Loucy (cell line): ENCODE results near the gene PFN3.

ENCODE experiments used
- H2AFZ ChIP-seq: fragments of 200-600 bp; sonication (generic); 2 replicates; pipeline ENCODE4 v1.6.0; 2016; ENCODE audit warnings: antibody characterized with exemption, mild to moderate bottlenecking, low read length, moderate library complexity
- H3F3A ChIP-seq: fragments of 200-600 bp; 2 replicates; pipeline ENCODE4 v1.6.0; 2016; ENCODE audit warnings: antibody characterized with exemption, low read depth, mild to moderate bottlenecking
- H3K27me3 ChIP-seq: fragments of 200-600 bp; sonication (generic); 2 replicates; pipeline ENCODE4 v1.6.1; 2014; ENCODE audit warnings: low read length, mild to moderate bottlenecking; ENCODE audit not compliant: insufficient read depth, poor library complexity, severe bottlenecking
- H3K36me3 ChIP-seq: fragments of 200-600 bp; sonication (generic); 2 replicates; pipeline ENCODE4 v1.6.1; 2016; ENCODE audit warnings: low read length; ENCODE audit not compliant: insufficient read depth
- H3K4me1 ChIP-seq: fragments of 200-600 bp; sonication (generic); 2 replicates; pipeline ENCODE4 v1.5.1; 2014; ENCODE audit warnings: low read length, mild to moderate bottlenecking; ENCODE audit not compliant: insufficient read depth, poor library complexity, severe bottlenecking
- H3K4me2 ChIP-seq: fragments of 200-600 bp; sonication (generic); 2 replicates; pipeline ENCODE4 v1.6.0; 2014; ENCODE audit warnings: antibody characterized with exemption, low read length, low read depth, mild to moderate bottlenecking; ENCODE audit not compliant: poor library complexity, severe bottlenecking
- H3K4me3 ChIP-seq: fragments of 200-600 bp; sonication (generic); 2 replicates; pipeline ENCODE4 v1.5.1; 2014; ENCODE audit warnings: low read length, mild to moderate bottlenecking, mixed read lengths; ENCODE audit not compliant: poor library complexity, severe bottlenecking
- H3K79me2 ChIP-seq: fragments of 200-600 bp; sonication (generic); 2 replicates; pipeline ENCODE4 v1.6.1; 2014; ENCODE audit warnings: low read length; ENCODE audit not compliant: insufficient read depth
- H3K9ac ChIP-seq: fragments of 200-600 bp; sonication (generic); 2 replicates; pipeline ENCODE4 v1.6.0; 2014; ENCODE audit warnings: mild to moderate bottlenecking, low read depth, low read length, moderate library complexity; ENCODE audit not compliant: poor library complexity, severe bottlenecking
- H3K9me2 ChIP-seq: fragments of 200-600 bp; sonication (generic); replicated peaks from 2 replicates; pipeline ENCODE4 v1.6.1; 2016; ENCODE audit warnings: low read depth, low read length, mixed read lengths
- H3K9me3 ChIP-seq: fragments of 200-600 bp; sonication (generic); 2 replicates; pipeline ENCODE4 v1.6.1; 2014; ENCODE audit warnings: mild to moderate bottlenecking, antibody characterized with exemption, low read length, low read depth; ENCODE audit not compliant: insufficient read depth
- H4K20me1 ChIP-seq: fragments of 200-600 bp; sonication (generic); 2 replicates; pipeline ENCODE4 v1.6.0; 2014; ENCODE audit warnings: antibody characterized with exemption, low read length, mild to moderate bottlenecking; ENCODE audit not compliant: insufficient read depth, poor library complexity, severe bottlenecking
- EZH2phosphoT487 ChIP-seq: fragments of 200-600 bp; IDR thresholded peaks from 2 replicates; pipeline ENCODE4 v1.6.1; 2018; ENCODE audit warnings: antibody characterized with exemption, mild to moderate bottlenecking, moderate library complexity, borderline replicate concordance
- TF ChIP-seq, protein P1 (sequence below): fragments of 200-600 bp; sonication (generic); conservative IDR thresholded peaks from 2 replicates; pipeline ENCODE4 v1.5.1; 2014; ENCODE audit warnings: mild to moderate bottlenecking, antibody characterized with exemption, low read length

Gene PFN3

DNA sequence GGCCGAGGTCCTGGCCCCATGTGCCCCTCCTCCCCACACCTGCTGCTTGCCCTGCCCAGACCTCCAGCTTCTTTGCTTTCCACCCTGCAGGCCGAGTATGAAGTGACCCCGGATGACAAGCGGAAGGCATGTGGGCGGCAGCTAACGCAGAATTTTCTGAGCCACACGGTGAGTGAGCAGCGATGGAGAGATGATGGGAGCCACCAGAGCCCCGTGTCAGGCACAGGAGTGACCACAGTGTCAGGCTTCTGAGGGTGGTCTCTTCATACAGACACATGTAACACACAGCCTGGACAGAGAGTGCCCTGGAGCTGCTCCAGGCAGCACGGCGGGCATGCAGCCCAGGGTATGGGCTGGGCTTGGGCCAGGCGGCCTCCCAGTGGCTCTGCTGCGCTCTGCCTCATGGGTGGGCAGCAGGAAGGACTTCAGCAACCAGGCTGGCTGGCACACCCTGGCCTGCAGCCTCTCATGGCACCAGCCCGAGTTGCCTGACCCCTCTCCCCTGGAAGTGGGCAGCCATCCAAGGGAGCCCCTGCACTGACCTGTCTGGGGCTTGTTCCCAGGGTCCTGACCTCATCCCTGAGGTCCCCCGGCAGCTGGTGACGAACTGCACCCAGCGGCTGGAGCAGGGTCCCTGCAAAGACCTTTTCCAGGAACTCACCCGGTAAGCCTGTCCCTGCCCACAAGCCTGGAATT lies 31.8 kb upstream of the PFN3 start:
- Histone ChIP-seq H3K4me1 (peaks cover 46% of the 10 kb centered on the region), H3K79me2 (peaks cover 56% of the 10 kb centered on the region), H4K20me1 (peaks cover 16% of the 10 kb centered on the region), H3F3A (no peaks in the 10 kb centered on the region), H3K9me3 (no peaks in the 10 kb centered on the region), H2AFZ (no peak overlapping the region), H3K27me3 (no peaks in the 10 kb centered on the region), H3K4me3 (peak overlapping the region; percentile 95), H3K36me3 (peaks cover 36% of the 10 kb centered on the region; the same call in 1 of the 2 replicates), H3K4me2 (peak overlapping the region; percentile 99), H3K9ac (peak overlapping the region; percentile 65), H3K9me2 (no peaks in the 10 kb centered on the region)
- TF ChIP-seq EZH2phosphoT487: no peak
- TF ChIP-seq, protein P1, sequence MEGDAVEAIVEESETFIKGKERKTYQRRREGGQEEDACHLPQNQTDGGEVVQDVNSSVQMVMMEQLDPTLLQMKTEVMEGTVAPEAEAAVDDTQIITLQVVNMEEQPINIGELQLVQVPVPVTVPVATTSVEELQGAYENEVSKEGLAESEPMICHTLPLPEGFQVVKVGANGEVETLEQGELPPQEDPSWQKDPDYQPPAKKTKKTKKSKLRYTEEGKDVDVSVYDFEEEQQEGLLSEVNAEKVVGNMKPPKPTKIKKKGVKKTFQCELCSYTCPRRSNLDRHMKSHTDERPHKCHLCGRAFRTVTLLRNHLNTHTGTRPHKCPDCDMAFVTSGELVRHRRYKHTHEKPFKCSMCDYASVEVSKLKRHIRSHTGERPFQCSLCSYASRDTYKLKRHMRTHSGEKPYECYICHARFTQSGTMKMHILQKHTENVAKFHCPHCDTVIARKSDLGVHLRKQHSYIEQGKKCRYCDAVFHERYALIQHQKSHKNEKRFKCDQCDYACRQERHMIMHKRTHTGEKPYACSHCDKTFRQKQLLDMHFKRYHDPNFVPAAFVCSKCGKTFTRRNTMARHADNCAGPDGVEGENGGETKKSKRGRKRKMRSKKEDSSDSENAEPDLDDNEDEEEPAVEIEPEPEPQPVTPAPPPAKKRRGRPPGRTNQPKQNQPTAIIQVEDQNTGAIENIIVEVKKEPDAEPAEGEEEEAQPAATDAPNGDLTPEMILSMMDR: no peak

DNA sequence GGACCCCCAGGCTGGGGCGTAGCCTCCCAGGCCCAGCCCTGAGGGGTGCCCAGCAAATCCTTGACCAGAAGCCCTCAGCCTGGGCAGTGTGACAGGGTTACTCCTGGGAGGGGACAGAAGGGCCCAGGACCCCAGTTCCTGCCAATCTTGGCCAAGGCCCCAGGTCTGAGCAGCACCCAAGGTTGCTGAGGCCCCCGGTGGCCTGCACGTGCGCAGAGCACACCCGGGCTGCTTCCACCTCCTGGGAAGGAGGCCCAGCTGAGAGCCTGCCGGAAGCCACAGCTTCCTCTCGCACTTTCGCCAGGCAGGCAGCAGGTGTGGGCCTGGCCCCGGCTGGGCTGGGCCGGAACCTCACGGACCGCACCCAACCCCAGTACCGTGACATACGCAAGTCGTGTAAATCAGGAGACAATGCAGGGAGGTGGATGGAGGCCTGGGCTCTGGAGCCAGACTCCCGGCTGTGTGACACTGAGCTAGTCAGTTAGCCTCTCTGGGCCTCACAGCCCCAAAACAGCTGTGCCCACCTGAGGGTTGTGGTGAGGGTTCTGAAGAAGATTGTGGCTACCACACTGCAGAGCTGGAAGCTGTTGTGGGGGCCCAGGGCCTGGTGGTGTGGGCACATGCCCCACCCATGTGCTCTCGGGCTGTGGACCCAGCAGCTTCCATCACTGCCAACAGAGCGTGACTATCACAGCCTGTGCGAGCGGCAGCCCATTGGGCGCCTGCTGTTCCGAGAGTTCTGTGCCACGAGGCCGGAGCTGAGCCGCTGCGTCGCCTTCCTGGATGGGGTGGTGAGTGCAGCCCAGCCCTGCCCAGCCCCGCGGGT lies 31.1 kb upstream of the PFN3 start:
- peaks cover 63% of the 10 kb centered on the region for H3K79me2 ChIP-seq
- H3K4me2 ChIP-seq: peak overlapping the region; percentile 99
- TF ChIP-seq, protein P1: no peak
- TF ChIP-seq EZH2phosphoT487: no peak
- no peaks in the 10 kb centered on the region for H3K9me2 ChIP-seq
- peaks cover 46% of the 10 kb centered on the region for H3K4me1 ChIP-seq
- no peaks in the 10 kb centered on the region for H3F3A ChIP-seq
- H3K4me3 ChIP-seq: peak overlapping the region; percentile 95
- H3K27me3 ChIP-seq: no peaks in the 10 kb centered on the region
- peaks cover 19% of the 10 kb centered on the region for H4K20me1 ChIP-seq
- peak overlapping the region; percentile 97 for H3K9ac ChIP-seq
- H2AFZ ChIP-seq: no peak overlapping the region
- peaks cover 36% of the 10 kb centered on the region; the same call in 1 of the 2 replicates for H3K36me3 ChIP-seq
- H3K9me3 ChIP-seq: no peaks in the 10 kb centered on the region

DNA sequence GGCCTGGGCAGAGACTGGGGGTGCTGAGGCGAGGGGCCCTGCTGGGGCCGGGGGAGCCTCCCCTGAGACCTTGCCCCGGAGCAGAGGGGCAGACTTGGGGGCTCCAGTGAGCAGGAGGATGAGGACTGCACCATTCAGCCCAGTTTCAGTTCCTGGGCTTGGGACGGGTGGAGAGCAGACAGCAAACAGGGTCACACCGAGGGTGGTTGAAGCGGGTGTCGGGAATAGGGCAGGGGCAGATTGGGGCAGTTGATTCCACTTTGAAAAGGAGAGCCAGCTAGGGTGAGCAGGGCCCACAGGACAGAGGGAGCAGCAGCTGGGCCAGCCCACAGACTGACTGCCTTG lies 30.5 kb upstream of the PFN3 start:
- H3F3A ChIP-seq: no peaks in the 10 kb centered on the region
- peaks cover 46% of the 10 kb centered on the region for H3K4me1 ChIP-seq
- peak overlapping the region; percentile 99 for H3K4me2 ChIP-seq
- no peaks in the 10 kb centered on the region for H3K27me3 ChIP-seq
- H3K9ac ChIP-seq: peak overlapping the region; percentile 97
- peaks cover 19% of the 10 kb centered on the region for H4K20me1 ChIP-seq
- H3K4me3 ChIP-seq: peak overlapping the region; percentile 95
- H3K79me2 ChIP-seq: peaks cover 63% of the 10 kb centered on the region
- no peak for TF ChIP-seq EZH2phosphoT487
- H2AFZ ChIP-seq: no peak overlapping the region
- H3K9me3 ChIP-seq: no peaks in the 10 kb centered on the region
- no peaks in the 10 kb centered on the region for H3K9me2 ChIP-seq
- H3K36me3 ChIP-seq: peaks cover 36% of the 10 kb centered on the region; the same call in 1 of the 2 replicates
